Left hindlimb (tissue), 1 donor: ENCODE data around the gene ZFPM1.
"Not testable (repeated sequence)": the region's sequence is repeated elsewhere in the genome, so short reads cannot be mapped to it uniquely, and the experiment has no call there.

Experiments
- DNase-seq: peaks from one replicate; pipeline ENCODE4 v3.0.0-alpha.2; 2018

ZFPM1 gene

DNA sequence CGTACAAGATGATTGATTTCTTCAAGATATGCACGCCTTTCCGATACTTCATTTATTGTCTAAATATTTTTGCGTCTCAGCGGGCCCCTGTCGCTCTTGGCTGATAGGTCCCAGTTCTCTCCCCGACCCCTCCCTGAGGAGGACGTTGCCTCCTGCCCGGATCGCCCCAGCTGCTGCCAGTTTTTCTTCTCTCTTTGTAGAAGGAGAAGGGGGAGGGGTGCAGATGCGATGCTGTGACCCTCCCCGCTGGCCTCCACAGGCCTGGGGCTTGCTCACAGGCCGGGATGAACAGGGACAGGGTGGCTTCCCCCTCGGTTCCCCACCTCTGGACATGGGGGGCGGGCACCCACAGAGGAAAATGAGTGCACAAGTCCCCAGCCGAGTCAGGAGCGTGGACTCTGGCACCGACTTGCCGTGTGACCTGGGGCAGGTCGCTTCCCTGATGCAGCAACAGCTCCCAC, 63.6 kb downstream of the ZFPM1 start:
- DNase-seq, result no peak

GRCh38 chr16:88517208-88517774, 64.2 kb downstream of the ZFPM1 start:
- not testable (repeated sequence) for DNase-seq

DNA sequence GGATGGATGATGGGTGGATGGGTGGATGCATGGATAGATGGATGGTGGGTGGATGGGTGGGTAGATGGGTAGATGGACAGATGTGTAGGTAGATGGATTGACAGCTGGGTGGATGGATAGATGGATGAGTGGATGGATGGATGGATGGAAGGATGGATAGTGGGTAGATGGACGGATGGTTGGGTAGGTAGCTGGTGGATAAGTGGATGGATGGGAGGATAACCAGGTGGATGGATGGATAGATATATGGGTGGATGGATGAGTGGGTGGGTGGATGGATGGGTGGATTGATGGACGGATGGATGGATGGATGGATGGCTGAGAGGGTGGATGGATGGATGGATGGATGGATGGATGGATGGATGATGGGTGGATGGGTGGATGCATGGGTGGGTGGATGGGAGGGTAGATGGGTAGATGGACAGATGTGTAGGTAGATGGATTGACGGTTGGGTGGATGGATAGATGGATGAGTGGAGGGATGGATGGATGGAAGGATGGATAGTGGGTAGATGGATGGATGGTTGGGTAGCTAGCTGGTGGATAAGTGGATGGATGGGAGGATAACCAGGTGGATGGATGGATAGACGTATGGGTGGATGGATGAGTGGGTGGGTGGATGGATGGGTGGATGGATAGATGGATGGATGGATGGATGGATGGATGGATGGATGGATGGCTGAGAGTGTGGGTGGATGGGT, 65.5 kb downstream of the ZFPM1 start:
- DNase-seq, result not testable (repeated sequence)

DNA sequence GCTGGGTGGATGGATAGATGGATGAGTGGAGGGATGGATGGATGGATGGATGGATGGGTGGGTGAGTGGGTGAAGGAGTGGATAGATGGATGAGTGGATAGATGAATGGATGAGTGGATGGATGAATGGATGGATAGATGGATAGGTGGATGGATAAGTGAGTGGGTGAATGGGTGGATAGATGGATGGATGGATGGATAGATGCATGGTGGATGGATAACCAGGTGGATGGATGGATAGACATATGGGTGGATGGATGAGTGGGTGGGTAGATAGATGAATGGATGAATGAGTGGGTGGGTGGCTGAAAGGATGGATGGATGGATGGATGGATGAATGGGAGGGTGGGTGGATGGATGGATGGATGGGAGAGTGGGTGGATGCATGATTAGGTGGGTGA, 66.2 kb downstream of the ZFPM1 start:
- DNase-seq, result no peak

GRCh38 chr16:88519938-88520653, 67.0 kb downstream of the ZFPM1 start:
- no peak for DNase-seq

GRCh38 chr16:88521674-88522073, 68.6 kb downstream of the ZFPM1 start:
- DNase-seq, result no peak

DNA sequence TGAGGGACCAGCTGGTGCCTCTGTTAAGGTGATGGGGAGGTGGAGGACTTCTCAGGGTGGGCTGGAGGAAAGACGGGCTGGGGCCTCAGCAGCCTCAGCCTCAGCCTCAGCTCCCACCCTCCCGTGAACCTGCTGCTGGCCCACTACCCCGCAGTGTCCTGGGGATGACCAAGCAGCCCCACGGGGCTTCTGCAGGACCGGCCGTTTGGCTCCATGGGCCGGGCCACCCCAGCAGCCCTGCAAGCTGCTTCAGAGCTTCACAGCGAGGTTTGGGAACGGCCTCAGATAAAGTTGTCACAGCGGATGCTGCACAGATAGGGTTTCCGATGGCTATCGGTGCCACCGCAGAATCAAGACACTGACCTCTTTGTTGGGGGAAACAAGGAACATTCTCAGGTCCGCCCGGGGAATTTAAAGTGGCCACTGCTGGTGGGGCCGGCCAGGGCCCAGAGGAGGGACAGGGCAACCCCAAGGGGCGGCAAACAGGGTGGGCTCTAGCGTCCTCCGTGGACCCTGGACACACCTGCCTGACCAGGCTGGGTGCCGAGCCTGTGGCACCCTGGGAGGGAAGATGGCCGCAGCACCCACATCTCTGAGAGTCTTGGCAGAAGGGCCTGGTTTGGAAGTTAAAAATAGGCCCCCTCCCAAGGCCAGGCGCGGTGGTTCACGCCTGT, 69.3 kb downstream of the ZFPM1 start:
- DNase-seq, result no peak

GRCh38 chr16:88523309-88524161, 70.5 kb downstream of the ZFPM1 start:
- DNase-seq, result no peak

- no peak for DNase-seq
These were observed 71.3 kb downstream of the ZFPM1 start for GRCh38 chr16:88524274-88524972.

DNA sequence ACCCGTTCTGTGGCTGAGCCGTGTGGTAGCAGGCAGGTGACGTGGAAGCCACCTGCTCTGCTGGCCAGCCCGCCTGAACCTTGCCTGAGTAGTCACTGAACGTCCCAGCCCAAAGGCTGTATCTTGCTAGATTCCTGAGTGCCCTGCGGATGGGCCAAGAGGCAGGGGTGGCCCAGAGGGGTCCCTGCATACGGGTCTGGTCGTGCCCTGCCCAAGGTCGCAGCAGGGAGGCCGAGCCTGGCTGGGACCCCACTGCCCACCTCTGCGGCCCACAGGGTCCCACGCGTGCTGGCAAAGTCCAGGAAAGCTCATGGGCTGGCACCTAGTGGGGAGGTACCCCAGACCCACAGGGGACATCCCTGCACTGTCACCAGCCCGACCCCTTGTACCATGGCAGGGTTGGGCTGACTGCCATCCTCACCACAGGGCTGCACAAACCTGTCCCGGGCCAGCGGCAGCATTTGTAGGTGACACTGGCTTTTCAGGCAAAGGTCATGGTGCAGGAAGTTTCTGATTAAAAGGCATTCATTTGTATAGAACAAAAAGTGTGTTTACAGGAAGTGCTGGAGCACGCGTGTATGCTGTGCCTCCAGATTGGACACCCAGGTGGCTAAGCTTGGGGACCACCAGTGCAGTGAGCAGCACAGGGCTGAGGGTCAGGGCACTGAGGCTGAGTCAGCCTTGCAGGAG, 72.0 kb downstream of the ZFPM1 start:
- no peak for DNase-seq

GRCh38 chr16:88525663-88525990, 72.5 kb downstream of the ZFPM1 start:
- no peak for DNase-seq

DNA sequence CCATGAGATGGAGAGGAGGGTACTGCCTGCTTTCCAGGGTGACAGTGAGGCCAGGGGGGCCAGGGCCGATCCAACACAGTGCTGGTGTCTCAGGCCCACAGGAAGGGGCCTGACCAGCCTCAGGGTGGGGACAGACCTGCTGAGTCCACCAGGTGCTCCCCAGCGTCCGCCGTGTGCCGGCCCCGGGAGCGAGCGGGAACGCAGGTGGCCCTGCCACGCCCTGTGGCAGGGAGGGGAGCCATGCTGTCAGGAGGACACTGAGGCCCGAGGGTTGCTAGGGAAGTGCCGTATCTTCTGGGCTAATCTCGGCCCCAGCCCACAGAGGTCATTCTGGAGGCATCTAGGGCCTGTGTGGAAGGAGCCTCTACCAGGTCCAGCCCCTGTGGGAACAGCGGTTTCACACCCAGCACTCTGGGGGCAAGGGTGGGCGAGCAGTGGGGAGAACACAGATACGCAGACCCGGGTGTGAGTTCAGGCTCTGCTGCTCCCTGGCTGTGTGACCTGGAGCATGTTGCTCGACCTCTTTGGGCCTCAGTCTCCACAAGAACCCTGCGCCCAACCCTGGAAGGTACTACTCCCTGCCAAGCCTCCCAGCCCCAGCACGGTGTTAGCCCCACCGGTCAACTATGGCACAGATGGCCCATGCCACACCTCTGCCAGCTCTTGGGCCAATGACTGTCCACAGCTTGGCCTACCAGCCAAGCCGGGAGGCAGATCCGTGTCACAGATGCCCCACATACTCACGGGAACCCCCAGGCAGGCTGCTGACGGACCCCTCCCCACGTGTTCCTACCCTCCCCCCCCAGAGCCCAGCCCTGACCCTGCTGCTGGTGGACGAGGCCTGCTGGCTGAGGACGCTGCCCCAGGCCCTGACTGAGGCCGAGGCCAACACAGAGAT, 73.2 kb downstream of the ZFPM1 start:
- no peak for DNase-seq

GRCh38 chr16:88526906-88527185, 73.8 kb downstream of the ZFPM1 start:
- DNase-seq, result no peak

DNA sequence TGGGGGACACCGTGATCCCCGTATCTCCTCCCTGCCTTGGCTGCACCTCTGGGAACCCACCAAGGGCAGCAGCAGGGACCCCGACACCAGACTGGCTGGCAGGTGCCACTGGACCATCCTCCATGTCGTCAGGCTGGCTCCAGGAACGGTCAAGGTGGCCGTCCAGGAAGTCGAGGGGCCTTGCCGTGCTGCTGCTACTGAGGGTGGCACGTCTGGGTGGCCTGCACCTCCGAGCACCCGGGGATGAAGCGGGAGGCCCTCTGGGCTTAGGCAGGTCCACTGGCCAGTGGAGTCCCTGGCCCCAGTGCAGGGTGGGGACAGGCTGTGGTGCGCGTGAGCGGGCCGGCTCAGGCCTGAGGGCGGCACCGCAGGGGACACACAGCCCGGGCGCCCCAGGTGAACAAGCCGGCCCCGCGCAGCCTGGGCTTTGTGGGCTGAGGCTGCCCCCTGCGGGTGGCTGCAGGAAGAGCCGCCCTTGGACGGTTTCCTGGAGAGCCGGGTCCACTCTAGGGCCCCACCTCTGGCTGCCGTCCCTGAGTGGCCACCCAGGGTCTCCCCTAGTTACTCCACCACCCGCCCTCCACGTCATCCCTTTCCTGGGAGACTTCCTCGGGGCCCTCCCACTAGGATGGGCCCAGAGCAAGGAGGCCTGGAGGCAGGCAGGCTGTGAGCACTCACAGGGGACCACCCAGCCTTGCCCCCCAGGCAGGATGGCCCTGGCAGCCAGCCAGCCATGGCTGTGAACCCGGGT, 74.3 kb downstream of the ZFPM1 start:
- DNase-seq, result peak; percentile 80

DNA sequence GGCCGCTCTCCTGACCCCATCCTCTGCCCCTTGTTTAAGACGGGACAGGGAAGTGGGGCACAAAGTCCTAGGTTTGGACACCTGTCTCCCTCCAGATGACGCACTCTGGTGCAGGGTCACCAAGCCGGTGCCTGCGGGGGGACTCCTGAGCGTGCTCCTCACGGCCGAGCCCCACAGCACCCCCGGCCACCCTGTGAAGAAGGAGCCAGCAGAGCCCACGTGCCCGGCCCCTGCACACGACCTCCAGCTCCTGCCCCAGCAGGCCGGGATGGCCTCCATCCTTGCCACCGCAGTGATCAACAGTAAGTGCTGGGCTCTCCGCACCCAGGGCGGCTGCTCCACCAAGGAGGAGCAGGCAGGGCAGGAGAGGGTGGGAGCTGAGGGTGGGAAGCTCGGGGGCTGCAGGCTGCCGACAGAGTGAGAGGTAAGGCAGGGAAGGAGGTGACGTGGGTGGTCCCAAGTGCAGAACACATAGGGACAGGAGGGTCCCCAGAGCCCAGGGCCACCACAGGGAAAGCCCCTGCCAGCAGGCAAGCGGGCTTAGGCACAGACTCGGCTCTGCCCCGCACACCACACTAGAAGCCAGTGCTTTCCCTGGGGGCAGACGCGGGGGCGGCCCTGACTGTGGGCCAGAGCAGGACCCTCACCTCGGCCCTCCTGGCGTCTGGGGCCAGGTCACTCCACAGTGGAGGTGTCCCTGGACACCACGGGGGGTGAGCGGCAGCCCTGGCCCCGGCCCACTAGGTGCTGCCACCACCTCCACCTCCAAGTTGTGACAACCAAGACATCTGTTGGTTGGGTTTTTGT, 75.1 kb downstream of the ZFPM1 start:
- DNase-seq, result no peak

- no peak for DNase-seq
These were observed 75.8 kb downstream of the ZFPM1 start for GRCh38 chr16:88528902-88529318.

GRCh38 chr16:88529596-88529995, 76.5 kb downstream of the ZFPM1 start:
- DNase-seq, result no peak

GRCh38 chr16:88530051-88530857, 77.2 kb downstream of the ZFPM1 start:
- DNase-seq, result no peak
